RWPE2 (cell line): ENCODE measurements around the gene ZNF683.
A peak's percentile ranks its signal among the peaks of the same experiment; 100 is the strongest.

ENCODE experiments used
- ATAC-seq: fragments of 200-7000 bp; cut with Tn5 transposase; 3 replicates; pipeline ENCODE4 v1.9.1; 2021; ENCODE audit warnings: low read depth
- DNase-seq: peaks from one replicate; pipeline ENCODE4 v3.0.0-alpha.2; 2020; ENCODE audit warnings: low spot score
- H3K27ac ChIP-seq: fragments of 450-650 bp; 2 replicates; pipeline ENCODE4 v1.5.1; 2017; ENCODE audit warnings: mild to moderate bottlenecking; ENCODE audit not compliant: poor library complexity, severe bottlenecking
- H3K27me3 ChIP-seq: fragments of 250-450 bp; sonication (Bioruptor Pico); 2 replicates; pipeline ENCODE4 v1.5.1; 2021; ENCODE audit warnings: mild to moderate bottlenecking, moderate library complexity; ENCODE audit not compliant: insufficient read depth, poor library complexity, severe bottlenecking
- H3K36me3 ChIP-seq: fragments of 250-450 bp; sonication (Bioruptor Pico); 2 replicates; pipeline ENCODE4 v1.5.1; 2020; ENCODE audit warnings: low read depth, mild to moderate bottlenecking, moderate library complexity
- H3K4me1 ChIP-seq: fragments of 250-450 bp; sonication (Bioruptor Pico); 2 replicates; pipeline ENCODE4 v1.5.1; 2021; ENCODE audit warnings: mild to moderate bottlenecking, moderate library complexity; ENCODE audit not compliant: insufficient read depth, poor library complexity, severe bottlenecking
- H3K4me3 ChIP-seq: fragments of 250-450 bp; sonication (Bioruptor Pico); 2 replicates; pipeline ENCODE4 v1.5.1; 2021; ENCODE audit warnings: mild to moderate bottlenecking, moderate library complexity; ENCODE audit not compliant: severe bottlenecking
- H3K9me3 ChIP-seq: fragments of 250-450 bp; sonication (Bioruptor Pico); 2 replicates; pipeline ENCODE4 v1.5.1; 2021; ENCODE audit warnings: mild to moderate bottlenecking, moderate library complexity; ENCODE audit not compliant: severe bottlenecking
- TF ChIP-seq, protein P1 (sequence below): fragments of 450-650 bp; IDR thresholded peaks from one replicate; pipeline ENCODE4 v1.5.1; 2017; ENCODE audit warnings: mild to moderate bottlenecking, moderate library complexity; ENCODE audit not compliant: poor library complexity, severe bottlenecking

The ZNF683 gene

DNA sequence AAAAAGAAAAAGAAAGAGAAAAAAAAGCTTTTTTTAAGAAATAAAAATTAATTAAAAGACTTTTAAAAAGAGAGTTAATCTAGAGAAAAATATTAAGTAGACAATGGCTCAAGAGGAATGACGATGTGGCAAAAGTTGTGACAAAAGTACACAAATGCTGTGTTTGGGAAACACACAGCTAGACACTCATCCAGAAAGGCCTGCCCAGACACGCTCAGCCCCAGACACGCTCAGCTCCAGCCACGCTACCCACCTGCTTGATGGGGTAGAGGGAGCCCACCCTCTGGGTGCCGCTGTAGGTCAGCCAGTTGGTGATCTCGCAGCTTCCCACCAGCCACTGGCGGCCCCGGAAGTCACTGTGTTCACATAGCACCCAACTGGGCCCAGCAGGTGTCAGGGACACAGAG lies 44.6 kb downstream of the ZNF683 start:
- ATAC-seq (peak; percentile 78), DNase-seq (no peak)
- H3K27ac ChIP-seq: no peak overlapping the region
- H3K4me3 ChIP-seq: no peak overlapping the region
- TF ChIP-seq, protein P1, sequence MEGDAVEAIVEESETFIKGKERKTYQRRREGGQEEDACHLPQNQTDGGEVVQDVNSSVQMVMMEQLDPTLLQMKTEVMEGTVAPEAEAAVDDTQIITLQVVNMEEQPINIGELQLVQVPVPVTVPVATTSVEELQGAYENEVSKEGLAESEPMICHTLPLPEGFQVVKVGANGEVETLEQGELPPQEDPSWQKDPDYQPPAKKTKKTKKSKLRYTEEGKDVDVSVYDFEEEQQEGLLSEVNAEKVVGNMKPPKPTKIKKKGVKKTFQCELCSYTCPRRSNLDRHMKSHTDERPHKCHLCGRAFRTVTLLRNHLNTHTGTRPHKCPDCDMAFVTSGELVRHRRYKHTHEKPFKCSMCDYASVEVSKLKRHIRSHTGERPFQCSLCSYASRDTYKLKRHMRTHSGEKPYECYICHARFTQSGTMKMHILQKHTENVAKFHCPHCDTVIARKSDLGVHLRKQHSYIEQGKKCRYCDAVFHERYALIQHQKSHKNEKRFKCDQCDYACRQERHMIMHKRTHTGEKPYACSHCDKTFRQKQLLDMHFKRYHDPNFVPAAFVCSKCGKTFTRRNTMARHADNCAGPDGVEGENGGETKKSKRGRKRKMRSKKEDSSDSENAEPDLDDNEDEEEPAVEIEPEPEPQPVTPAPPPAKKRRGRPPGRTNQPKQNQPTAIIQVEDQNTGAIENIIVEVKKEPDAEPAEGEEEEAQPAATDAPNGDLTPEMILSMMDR: peak; percentile 29
- H3K9me3 ChIP-seq: no peaks in the 10 kb centered on the region
- no peaks in the 10 kb centered on the region for H3K27me3 ChIP-seq
- H3K4me1 ChIP-seq: peaks cover 13% of the 10 kb centered on the region
- H3K36me3 ChIP-seq: peaks cover 71% of the 10 kb centered on the region

DNA sequence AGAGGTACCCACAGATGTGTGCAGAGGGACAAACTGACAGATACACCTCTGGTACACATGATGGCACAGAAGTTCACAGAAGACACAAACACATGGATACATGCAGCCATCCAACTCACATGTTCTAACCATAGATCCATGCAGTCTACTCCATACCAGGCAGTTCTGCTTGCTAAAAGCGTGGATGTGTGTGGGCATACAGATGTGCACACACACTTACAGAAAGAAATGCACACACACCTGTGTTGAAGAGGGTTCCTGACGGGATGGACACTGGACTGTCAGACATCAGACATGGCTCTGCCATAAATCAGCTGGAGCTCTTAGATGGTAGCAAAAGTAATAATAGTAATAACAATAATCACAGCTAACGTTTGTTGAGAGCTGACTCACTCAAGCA lies 48.0 kb downstream of the ZNF683 start:
- ATAC-seq (no peak), DNase-seq (no peak)
- Histone ChIP-seq H3K36me3 (peaks cover 67% of the 10 kb centered on the region), H3K27ac (no peak overlapping the region), H3K9me3 (no peaks in the 10 kb centered on the region), H3K4me3 (no peak overlapping the region), H3K27me3 (no peaks in the 10 kb centered on the region), H3K4me1 (peaks cover 7% of the 10 kb centered on the region)
- TF ChIP-seq, protein P1: no peak

DNA sequence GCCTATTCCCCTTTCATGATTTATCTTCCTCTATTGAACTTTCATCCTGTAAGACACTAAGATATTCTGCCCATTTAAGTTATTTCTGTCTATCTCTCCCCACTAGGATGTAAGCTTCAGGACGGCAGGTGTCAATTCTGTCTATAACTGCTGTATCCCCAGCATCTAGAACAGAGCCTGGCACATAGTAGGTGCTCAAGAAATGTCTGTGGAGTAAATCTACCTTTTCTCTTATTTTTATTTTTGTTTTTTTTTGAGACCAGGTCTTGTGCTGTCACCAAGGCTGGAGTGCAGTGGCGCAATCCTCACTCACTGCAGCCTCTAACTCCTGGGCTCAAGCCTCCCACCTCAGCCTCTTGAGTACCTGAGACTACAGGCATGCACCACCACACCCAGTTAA lies 49.2 kb downstream of the ZNF683 start:
- Histone ChIP-seq H3K4me3 (no peak overlapping the region), H3K27ac (no peak overlapping the region), H3K9me3 (no peaks in the 10 kb centered on the region), H3K27me3 (no peaks in the 10 kb centered on the region), H3K4me1 (peaks cover 7% of the 10 kb centered on the region), H3K36me3 (peaks cover 65% of the 10 kb centered on the region)
- no peak for DNase-seq
- no peak for ATAC-seq
- TF ChIP-seq, protein P1: no peak

DNA sequence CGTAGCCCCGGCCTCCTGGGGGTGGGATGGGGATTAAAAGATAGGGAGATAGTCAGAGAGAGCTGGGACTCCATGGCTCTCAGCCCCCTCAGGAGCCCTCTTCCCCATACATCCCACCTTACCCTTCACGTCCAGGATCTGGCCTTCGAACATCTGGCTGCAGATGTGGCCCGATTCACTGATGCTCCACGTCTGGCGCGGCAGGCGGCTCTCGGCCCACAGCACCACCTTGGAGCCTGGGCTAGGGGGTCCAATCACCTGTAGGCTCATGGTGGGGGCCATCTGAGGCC lies 50.6 kb downstream of the ZNF683 start:
- Histone ChIP-seq H3K4me3 (no peak overlapping the region), H3K4me1 (no peaks in the 10 kb centered on the region), H3K27me3 (no peaks in the 10 kb centered on the region), H3K27ac (no peak overlapping the region), H3K9me3 (no peaks in the 10 kb centered on the region), H3K36me3 (peaks cover 59% of the 10 kb centered on the region)
- TF ChIP-seq, protein P1: no peak
- no peak for ATAC-seq
- no peak for DNase-seq

DNA sequence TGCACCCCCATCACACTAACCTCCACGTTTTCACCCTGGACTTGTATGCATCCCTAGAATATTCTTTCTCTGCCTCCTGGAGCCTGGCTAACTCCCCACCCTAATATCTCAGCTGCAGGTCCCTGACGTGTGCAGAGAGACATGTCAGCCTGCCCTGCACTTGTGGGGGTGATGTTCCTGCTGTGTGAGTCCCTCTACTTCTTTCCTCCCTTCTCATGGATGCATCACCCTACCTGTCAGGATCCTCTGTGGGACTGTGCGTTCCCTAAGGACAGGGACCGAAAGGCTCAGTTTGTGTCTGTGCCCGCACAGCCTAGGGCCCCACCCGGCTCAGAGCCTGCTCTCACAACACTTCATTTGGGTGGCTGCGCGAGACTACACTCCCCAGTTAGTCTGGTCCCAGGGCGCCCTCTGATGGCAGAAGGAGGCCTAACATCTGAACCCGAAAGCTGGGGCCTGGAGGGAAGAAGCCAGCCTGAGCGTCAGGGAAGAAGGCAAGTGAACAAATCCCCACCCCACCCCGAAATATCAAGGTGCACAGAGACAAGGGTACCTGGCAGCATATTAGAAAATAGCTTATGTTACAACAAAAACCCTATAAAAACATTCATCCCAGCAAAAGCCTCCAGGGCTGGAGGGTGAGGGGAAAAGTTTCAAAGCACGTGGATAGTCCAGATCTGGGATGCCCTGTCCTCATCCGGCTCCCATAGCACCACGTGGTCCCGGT lies 51.1 kb downstream of the ZNF683 start:
- Histone ChIP-seq H3K27me3 (no peaks in the 10 kb centered on the region), H3K9me3 (no peaks in the 10 kb centered on the region), H3K36me3 (peaks cover 54% of the 10 kb centered on the region), H3K4me3 (no peak overlapping the region), H3K4me1 (no peaks in the 10 kb centered on the region), H3K27ac (no peak overlapping the region)
- DNase-seq (no peak), ATAC-seq (peak; percentile 81)
- TF ChIP-seq, protein P1: peak; percentile 85
